ENCODE results near the gene HS1BP3.

- TF ChIP-seq, protein P1, sequence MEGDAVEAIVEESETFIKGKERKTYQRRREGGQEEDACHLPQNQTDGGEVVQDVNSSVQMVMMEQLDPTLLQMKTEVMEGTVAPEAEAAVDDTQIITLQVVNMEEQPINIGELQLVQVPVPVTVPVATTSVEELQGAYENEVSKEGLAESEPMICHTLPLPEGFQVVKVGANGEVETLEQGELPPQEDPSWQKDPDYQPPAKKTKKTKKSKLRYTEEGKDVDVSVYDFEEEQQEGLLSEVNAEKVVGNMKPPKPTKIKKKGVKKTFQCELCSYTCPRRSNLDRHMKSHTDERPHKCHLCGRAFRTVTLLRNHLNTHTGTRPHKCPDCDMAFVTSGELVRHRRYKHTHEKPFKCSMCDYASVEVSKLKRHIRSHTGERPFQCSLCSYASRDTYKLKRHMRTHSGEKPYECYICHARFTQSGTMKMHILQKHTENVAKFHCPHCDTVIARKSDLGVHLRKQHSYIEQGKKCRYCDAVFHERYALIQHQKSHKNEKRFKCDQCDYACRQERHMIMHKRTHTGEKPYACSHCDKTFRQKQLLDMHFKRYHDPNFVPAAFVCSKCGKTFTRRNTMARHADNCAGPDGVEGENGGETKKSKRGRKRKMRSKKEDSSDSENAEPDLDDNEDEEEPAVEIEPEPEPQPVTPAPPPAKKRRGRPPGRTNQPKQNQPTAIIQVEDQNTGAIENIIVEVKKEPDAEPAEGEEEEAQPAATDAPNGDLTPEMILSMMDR (IDR thresholded peaks at IDR 0.05) = no peak
- no peak for TF ChIP-seq EP300 (IDR thresholded peaks at IDR 0.05)
- no peak for TF ChIP-seq POLR2A (IDR thresholded peaks at IDR 0.05)
Measured at GRCh38 chr2:20668871-20669475, 18.1 kb upstream of the HS1BP3 start.
